ENCODE results near the gene NTRK3. TPM values are rescaled to one million over a fixed set of nuclear protein-coding genes. Genes with fewer than 3 reads are reported as not detected.

NTRK3 gene
- total and polyA plus RNA-seq, 2 of the 8 experiments (the other 6 are each of a cell fraction or from before 2014, with no cell fraction given): 4.5 to 6.8 TPM

DNA sequence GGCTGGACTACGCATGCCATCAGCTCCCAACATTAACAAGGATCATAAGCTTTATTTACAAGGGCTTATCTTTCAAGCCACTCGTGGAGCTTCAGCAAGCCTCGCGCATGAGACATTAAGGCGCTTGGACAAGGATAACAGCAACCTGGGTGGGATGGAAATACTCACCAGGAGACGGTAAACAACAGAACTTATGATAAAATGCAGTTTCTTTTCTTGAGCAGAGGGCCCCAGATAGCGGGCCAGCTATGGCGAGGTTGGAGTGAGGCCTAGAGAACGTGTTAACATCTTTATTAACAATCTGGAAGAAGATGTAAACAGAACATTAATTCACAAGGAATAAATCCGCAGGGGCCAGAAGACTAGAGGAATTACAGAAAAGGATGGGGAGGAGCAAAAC is 158.2 kb downstream of the NTRK3 start:
- H3K36me3 ChIP-seq (ENCODE audit: control insufficient read depth in 2 of 4, insufficient read depth in 4 of 4, low read length in 3 of 4): no peaks in the 10 kb centered on the region
- ChIA-PET POLR2A (ENCODE audit: partially characterized antibody) (no interaction called here), CTCF (ENCODE audit: partially characterized antibody) (interaction anchor here (1.1 to 2.3 kb wide), 2 partner anchors 8 to 148 kb away, joined by 3 to 8 read pairs; no protein-coding TSS in a partner anchor)
- no peak overlapping the region for H4K5ac ChIP-seq (ENCODE audit: insufficient read length, low read depth, low read length)
- H2AFZ ChIP-seq (ENCODE audit: low read length): no peak overlapping the region
- no peak overlapping the region for H3K4ac ChIP-seq (replicated peaks; ENCODE audit: insufficient read length, low read depth, low read length)
- no peak overlapping the region for H3K23ac ChIP-seq (ENCODE audit: insufficient read length)
- no peaks in the 10 kb centered on the region for H3K79me2 ChIP-seq (ENCODE audit: control insufficient read depth in 1 of 2, insufficient read depth in 2 of 2, low read length in 2 of 2)
- WGBS, 2 experiments (ENCODE audit: extremely low coverage in 1 of 2, insufficient coverage in 1 of 2, insufficient read length in 1 of 2, insufficient replicate concordance in 2 of 2, low coverage in 1 of 2, low lambda C conversion rate in 2 of 2, missing lambda C conversion rate in 1 of 2): 93% methylated on average over 10 of the region's 10 CpGs; no CpG with 5 or more reads in 1 of the 2 experiments
- H3K4me1 ChIP-seq (replicated peaks in 1 of 4; ENCODE audit: control insufficient read depth in 3 of 4, insufficient read depth in 4 of 4, low read length in 3 of 4): no peaks in the 10 kb centered on the region
- FAIRE-seq (no peak), DNase-seq (ENCODE audit: low read depth in 1 of 2, low spot score in 2 of 2) (no peak)
- H2BK120ac ChIP-seq (replicated peaks; ENCODE audit: low read depth, low read length): no peak overlapping the region
- no peaks in the 10 kb centered on the region for H4K20me1 ChIP-seq (replicated peaks in 1 of 2; ENCODE audit: control insufficient read depth in 1 of 2, insufficient read depth in 2 of 2, low read length in 2 of 2)
- H3K27ac ChIP-seq (ENCODE audit: low read depth, low read length): no peak overlapping the region
- H4K91ac ChIP-seq (replicated peaks; ENCODE audit: insufficient read length, low read length): no peak overlapping the region
- no peak overlapping the region for H2AK5ac ChIP-seq (ENCODE audit: low read depth, low read length)
- no peak overlapping the region for H3K4me3 ChIP-seq (ENCODE audit: extremely low read depth in 1 of 4, insufficient read depth in 2 of 4, low read depth in 3 of 4, low read length in 4 of 4)
- H3K9ac ChIP-seq (replicated peaks in 1 of 4; ENCODE audit: extremely low read depth in 1 of 4, low read depth in 3 of 4, low read length in 3 of 4): no peak overlapping the region
- H2BK12ac ChIP-seq (ENCODE audit: low read depth, low read length): no peak overlapping the region
- no peaks in the 10 kb centered on the region for H3K27me3 ChIP-seq (replicated peaks in 1 of 4; ENCODE audit: control insufficient read depth in 3 of 4, extremely low read depth in 1 of 4, insufficient read depth in 3 of 4, low read length in 3 of 4)
- H3K56ac ChIP-seq (replicated peaks; ENCODE audit: insufficient read length, low read depth, low read length): no peak overlapping the region
- no peak overlapping the region for H4K8ac ChIP-seq (ENCODE audit: extremely low read depth, insufficient read depth, low read length)
- H3K4me2 ChIP-seq (ENCODE audit: insufficient read depth in 1 of 2, low read depth in 2 of 2, low read length in 2 of 2): no peak overlapping the region
- no peaks in the 10 kb centered on the region for H3K79me1 ChIP-seq (ENCODE audit: low read depth, low read length)
- H3K9me3 ChIP-seq (ENCODE audit: insufficient read depth in 2 of 2, low read depth in 1 of 2, low read length in 1 of 2): no peaks in the 10 kb centered on the region
- H2BK20ac ChIP-seq (ENCODE audit: low read length): no peak overlapping the region
- H2BK15ac ChIP-seq (ENCODE audit: low read length): no peak overlapping the region
- no peak overlapping the region for H2BK5ac ChIP-seq (ENCODE audit: low read depth, low read length)
- H3K18ac ChIP-seq (ENCODE audit: extremely low read depth, low read length): no peak overlapping the region
- no peak overlapping the region for H3K14ac ChIP-seq (ENCODE audit: insufficient read length)
- no peaks in the 10 kb centered on the region for H3K23me2 ChIP-seq (ENCODE audit: low read depth, low read length)
- TF ChIP-seq YY1 (IDR thresholded peaks at IDR 0.05; ENCODE audit: low read depth, low read length) (no peak), TBP (IDR thresholded peaks at IDR 0.05; ENCODE audit: low read depth, low read length) (no peak), RXRA (IDR thresholded peaks at IDR 0.05; ENCODE audit: insufficient read depth, low read depth, low read length) (no peak), KDM1A (IDR thresholded peaks at IDR 0.05; ENCODE audit: borderline replicate concordance, low read length) (no peak), MAFK (IDR thresholded peaks at IDR 0.05; ENCODE audit: low read depth, low read length) (no peak), RBBP5 (IDR thresholded peaks at IDR 0.05; ENCODE audit: borderline replicate concordance, low read depth, low read length) (no peak), EGR1 (IDR thresholded peaks at IDR 0.05; ENCODE audit: borderline replicate concordance, low read depth, low read length) (no peak), ASH2L (IDR thresholded peaks at IDR 0.05; ENCODE audit: low read length) (no peak), HDAC2 (IDR thresholded peaks at IDR 0.05; ENCODE audit: borderline replicate concordance in 1 of 2, low read depth in 2 of 2, low read length in 2 of 2) (no peak)
- TF ChIP-seq, protein P1, sequence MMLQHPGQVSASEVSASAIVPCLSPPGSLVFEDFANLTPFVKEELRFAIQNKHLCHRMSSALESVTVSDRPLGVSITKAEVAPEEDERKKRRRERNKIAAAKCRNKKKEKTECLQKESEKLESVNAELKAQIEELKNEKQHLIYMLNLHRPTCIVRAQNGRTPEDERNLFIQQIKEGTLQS (IDR thresholded peaks at IDR 0.05; ENCODE audit: insufficient read depth, low read depth, low read length): no peak
- TF ChIP-seq, protein P2, sequence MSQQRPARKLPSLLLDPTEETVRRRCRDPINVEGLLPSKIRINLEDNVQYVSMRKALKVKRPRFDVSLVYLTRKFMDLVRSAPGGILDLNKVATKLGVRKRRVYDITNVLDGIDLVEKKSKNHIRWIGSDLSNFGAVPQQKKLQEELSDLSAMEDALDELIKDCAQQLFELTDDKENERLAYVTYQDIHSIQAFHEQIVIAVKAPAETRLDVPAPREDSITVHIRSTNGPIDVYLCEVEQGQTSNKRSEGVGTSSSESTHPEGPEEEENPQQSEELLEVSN (IDR thresholded peaks at IDR 0.05): no peak
- TF ChIP-seq, protein P3, sequence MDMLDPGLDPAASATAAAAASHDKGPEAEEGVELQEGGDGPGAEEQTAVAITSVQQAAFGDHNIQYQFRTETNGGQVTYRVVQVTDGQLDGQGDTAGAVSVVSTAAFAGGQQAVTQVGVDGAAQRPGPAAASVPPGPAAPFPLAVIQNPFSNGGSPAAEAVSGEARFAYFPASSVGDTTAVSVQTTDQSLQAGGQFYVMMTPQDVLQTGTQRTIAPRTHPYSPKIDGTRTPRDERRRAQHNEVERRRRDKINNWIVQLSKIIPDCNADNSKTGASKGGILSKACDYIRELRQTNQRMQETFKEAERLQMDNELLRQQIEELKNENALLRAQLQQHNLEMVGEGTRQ (IDR thresholded peaks at IDR 0.05; ENCODE audit: low read length): no peak
